ENCODE results near the gene ANKRD13B. TPM values are rescaled to one million over a fixed set of nuclear protein-coding genes. Genes with fewer than 3 reads are reported as not detected.

ANKRD13B gene
- total RNA-seq, 1 donor from 2014 or later, result 12.0 TPM

- intact Hi-C loops (cut with micrococcal nuclease), result no loop called here
These were observed 959 bp upstream of the ANKRD13B start for GRCh38 chr17:29591737-29592608.

GRCh38 chr17:29593591-29594518 lies 923 bp downstream of the ANKRD13B start:
- intact Hi-C loops (cut with micrococcal nuclease), result loop anchor here (1.0 kb wide), 1 partner anchor 167 kb away; no protein-coding TSS in a partner anchor

- intact Hi-C loops (cut with micrococcal nuclease), result no loop called here
These were observed 1.7 kb downstream of the ANKRD13B start for GRCh38 chr17:29594519-29595090.

- intact Hi-C loops (cut with micrococcal nuclease), result no loop called here
These were observed 2.4 kb downstream of the ANKRD13B start for GRCh38 chr17:29595107-29595942.

- intact Hi-C loops (cut with micrococcal nuclease), result no loop called here
These were observed 3.2 kb downstream of the ANKRD13B start for GRCh38 chr17:29595943-29596774.

- intact Hi-C loops (cut with micrococcal nuclease), result no loop called here
These were observed 3.9 kb downstream of the ANKRD13B start for GRCh38 chr17:29596811-29597210.

- intact Hi-C loops (cut with micrococcal nuclease), result no loop called here
These were observed 4.6 kb downstream of the ANKRD13B start for GRCh38 chr17:29597361-29598172.

- intact Hi-C loops (cut with micrococcal nuclease), result no loop called here
These were observed 10.3 kb downstream of the ANKRD13B start for GRCh38 chr17:29603109-29603674.

GRCh38 chr17:29607557-29608195 lies 14.7 kb downstream of the ANKRD13B start:
- intact Hi-C loops (cut with micrococcal nuclease), result no loop called here

GRCh38 chr17:29608986-29609385 lies 16.1 kb downstream of the ANKRD13B start:
- intact Hi-C loops (cut with micrococcal nuclease), result no loop called here

GRCh38 chr17:29610395-29610794 lies 17.5 kb downstream of the ANKRD13B start:
- intact Hi-C loops (cut with micrococcal nuclease), result no loop called here

- intact Hi-C loops (cut with micrococcal nuclease), result no loop called here
These were observed 18.6 kb downstream of the ANKRD13B start for GRCh38 chr17:29611351-29612093.

GRCh38 chr17:29612094-29612403 lies 19.1 kb downstream of the ANKRD13B start:
- intact Hi-C loops (cut with micrococcal nuclease), result no loop called here

- intact Hi-C loops (cut with micrococcal nuclease), result loop anchor here (1.0 kb wide), 1 partner anchor 32 kb away; no protein-coding TSS in a partner anchor
These were observed 19.7 kb downstream of the ANKRD13B start for GRCh38 chr17:29612404-29613280.

GRCh38 chr17:29613352-29613837 lies 20.5 kb downstream of the ANKRD13B start:
- intact Hi-C loops (cut with micrococcal nuclease), result loop anchor here (1.0 kb wide), 1 partner anchor 33 kb away; no protein-coding TSS in a partner anchor

GRCh38 chr17:29613856-29614255 lies 20.9 kb downstream of the ANKRD13B start:
- intact Hi-C loops (cut with micrococcal nuclease), result loop anchor here (1.0 kb wide), 1 partner anchor 34 kb away; no protein-coding TSS in a partner anchor

Data from T-helper 1 cell treated with Interleukin-12 subunit alpha and Interleukin-12 subunit beta and Interleukin-4 antibody, amounts not matched to agents 30 ng/mL and 1 ng/mL, for 36 hours (primary cell).